NCI-H1436 (cell line): ENCODE data around the gene DISC1.

Source experiments
- DNase-seq: peaks from one replicate; lab custom pipeline; 2025; lab: John Stamatoyannopoulos, UW

The DISC1 gene

DNA sequence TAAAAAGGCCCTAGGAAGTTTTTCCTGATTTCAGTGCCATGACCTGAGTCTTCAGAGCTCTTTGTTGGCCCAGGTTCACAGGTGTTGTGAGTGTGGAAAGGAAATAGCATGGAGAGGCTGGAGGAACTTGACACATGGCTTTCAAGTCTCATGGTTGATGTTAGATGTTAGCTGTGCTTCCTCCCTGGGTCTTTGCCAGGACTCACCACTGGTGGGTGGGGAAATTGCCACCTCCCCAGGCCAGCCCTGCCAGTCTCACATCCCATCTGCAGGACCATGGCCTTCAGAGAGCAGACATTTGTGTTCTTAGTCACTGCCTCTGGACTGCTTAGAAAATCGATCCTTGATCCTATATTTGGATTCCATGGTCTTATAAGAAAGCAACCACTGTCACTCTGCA lies 383.2 kb downstream of the DISC1 start:
- DNase-seq, result no peak

- DNase-seq, result no peak
These were observed 385.4 kb downstream of the DISC1 start for GRCh38 chr1:232011961-232012360.

DNA sequence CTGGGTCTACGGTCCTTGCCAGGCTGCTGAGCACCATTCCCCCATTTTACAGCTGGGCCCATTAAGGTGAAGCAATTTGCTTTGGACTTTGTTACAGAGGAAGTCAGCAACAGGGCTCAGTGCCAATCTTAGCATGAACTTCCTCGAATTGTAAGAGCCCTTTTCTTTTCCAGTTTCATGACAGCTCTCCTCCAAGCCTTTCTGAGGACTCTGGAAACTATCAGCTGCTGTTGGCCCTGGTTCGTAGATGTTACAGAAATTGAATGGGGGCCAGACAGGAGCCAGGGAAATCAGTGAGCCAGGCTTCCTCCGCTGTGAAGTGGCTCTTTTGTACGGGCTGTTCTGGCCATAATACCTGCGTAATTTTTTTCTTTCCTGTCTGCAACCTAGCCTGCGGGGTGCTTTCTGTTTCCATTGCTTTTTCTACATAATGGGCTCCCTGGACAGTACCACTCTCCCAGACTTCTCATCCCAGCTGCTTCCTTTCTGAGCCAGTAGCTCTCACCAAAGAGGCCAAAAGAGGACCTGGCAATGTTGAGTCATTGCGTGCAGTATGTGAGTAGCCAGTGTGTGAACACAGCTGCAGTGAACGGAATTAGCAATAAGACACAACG lies 386.3 kb downstream of the DISC1 start:
- peak; percentile 43 for DNase-seq

DNA sequence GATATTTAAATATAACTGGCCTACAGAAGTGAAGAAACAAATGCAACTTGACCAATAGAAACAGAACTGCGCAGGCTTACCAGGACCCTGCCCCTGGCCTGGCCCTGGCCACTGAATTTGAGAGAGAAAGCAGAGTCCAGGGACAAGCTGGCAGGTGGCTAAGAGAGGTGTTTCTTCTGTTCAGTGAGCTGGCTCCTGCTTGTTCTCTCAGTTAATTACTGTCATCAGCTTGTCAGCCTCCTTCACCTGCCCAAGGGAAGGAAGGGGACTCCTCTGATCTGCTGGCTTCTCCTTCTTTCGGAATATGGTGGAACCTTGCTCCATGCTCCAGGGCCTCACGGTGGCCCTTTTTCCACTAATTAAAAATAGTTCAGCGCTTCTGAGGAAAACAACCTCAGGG lies 388.4 kb downstream of the DISC1 start:
- DNase-seq, result peak; percentile 26

DNA sequence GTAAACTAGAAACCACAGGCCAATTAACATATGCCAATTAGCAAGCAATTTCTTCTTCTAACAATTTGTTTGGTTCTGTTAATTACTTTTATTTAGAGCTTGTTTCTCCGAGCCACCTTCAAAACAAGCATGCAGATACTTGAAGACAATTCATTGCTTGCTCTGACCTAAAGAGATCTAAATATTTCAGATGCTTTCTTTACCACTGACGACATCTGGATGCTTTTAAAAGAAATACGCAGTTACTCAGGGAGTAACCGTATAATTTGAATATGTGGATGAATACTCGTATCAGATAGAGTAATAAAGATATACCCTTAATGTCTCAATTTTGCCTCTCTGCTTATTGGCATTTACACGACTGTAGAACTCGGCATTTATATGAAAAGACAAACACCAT lies 390.0 kb downstream of the DISC1 start:
- no peak for DNase-seq

- no peak for DNase-seq
These were observed 390.5 kb downstream of the DISC1 start for GRCh38 chr1:232017057-232017456.

DNA sequence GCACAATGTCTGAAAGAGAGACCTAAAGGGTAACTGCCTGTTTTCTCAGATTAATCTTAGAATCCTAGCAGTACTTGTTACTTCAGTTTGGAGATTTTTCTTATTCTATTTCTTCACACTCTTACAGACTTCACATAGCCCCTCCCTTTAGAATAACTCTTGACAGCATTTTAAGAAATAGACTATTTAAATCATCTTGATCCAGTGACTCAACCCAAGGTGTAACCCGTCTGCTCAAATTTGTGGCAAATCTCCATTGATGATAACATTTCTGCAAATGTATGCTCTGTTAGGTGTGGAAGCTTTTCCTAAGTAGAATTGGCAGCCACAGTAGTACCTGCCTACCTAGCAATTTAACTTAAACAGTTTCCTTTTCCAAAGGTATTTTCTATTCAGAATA lies 391.2 kb downstream of the DISC1 start:
- no peak for DNase-seq

GRCh38 chr1:232018231-232019025 lies 391.8 kb downstream of the DISC1 start:
- DNase-seq, result no peak

DNA sequence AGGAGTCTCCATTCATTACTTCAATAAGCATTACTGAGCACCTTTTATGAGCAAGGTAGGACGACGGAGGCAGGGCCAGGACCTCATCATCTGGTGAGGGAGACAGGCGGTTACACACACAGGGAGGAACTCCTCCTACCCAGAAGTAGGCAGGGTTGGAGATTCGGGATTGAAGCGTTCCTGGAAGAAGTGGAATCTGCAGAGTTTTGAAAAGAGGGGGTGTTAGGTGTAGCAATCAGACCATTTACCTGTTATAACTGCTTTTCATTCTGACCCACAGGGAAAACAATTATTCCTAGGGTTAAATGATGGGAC lies 392.4 kb downstream of the DISC1 start:
- no peak for DNase-seq

DNA sequence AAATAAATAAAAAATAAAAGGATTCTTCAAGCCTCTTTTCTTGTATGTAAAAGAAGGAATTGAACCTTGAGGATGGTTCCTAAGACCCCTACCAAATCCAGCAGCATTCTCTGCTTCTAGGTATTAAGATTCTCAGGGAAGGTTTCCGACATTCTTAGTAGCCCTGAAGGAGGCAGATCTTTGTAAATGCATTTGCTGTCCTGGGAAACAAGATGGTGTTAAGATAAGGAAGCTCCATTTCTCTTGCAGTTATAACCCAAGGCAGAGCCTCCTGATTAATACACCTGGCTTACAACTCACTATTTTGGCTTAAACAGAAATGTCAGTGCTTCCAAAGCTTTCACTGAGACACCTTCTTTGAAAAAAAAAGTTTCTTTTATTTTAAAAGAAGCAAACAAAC lies 393.8 kb downstream of the DISC1 start:
- DNase-seq, result no peak

DNA sequence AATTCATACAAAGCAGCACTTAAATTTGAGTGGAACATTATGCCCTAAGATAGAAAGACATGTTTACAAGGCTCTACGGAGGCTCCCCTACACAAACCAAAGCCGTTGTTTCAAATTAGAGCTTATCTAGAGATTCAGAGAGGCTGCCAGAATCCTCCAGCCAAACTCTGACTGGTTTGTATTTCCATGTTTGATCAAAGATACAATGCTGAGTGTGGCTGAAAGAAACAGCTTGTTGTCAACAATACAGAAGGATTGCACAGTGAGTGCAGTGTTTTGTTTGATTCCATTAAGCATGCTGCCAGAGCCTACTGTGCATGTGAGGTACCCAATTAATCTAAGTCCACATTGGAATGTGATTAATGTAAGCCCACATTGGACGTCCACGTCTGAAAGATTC lies 402.7 kb downstream of the DISC1 start:
- DNase-seq, result no peak

DNA sequence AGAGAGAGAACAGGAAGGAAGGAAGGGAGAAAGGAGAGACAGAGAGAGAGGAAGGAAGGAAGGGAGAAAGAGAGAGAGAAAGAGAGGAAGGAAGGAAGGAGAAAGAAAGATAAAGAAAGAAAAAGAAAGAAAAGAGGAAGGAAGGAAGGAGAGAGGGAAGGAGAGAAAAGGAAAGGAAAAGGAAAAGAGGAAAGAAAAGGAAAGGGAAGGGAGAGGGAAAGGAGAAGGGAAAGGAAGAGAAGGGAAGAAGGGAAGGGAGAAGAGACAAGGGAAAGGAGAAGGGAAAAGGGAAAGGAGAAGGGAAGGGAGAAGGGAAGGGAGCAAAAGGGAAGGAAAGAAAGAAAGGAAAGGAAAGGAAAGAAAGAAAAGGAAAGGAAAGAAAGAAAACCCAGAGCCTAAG lies 404.6 kb downstream of the DISC1 start:
- DNase-seq, result no peak

- no peak for DNase-seq
These were observed 406.7 kb downstream of the DISC1 start for GRCh38 chr1:232033285-232033684.

GRCh38 chr1:232034556-232034955 lies 408.0 kb downstream of the DISC1 start:
- no peak for DNase-seq

DNA sequence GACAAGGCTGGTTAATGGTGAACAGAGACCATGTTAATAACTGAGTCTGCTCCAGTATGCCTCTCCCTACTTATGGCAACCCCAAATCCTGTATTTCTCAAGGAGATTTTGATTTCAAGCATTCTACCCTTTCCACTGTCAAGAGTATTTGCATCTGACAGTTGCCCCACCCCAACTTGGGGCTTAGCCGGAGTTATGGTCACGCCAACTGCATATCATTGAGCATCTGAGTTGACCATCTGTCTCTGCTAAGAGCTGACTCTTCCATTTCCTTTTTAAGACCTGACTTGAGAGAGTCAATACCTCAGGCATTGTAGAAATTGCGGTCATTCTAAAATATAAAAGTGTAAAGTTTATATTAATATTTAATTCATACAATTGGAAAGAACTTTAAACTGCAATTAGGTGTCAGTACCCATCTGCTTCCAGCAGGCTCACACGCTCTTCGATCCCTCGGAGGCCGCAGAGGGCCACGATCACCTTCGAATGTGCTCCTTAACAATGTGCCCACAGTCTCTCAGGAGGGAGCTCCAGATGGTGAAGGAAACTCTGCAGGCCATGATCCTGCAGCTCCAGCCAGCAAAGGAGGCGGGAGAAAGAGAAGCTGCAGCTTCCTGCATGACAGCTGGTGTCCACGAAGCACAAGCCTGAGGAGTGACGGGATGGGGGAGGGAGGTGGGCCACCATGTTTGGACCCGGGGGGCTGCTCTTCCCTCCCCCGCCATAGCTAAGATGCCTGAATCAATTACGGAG lies 409.8 kb downstream of the DISC1 start:
- DNase-seq, result no peak

- no peak for DNase-seq
These were observed 411.3 kb downstream of the DISC1 start for GRCh38 chr1:232037774-232038388.

GRCh38 chr1:232038706-232039677 lies 412.4 kb downstream of the DISC1 start:
- DNase-seq, result no peak

DNA sequence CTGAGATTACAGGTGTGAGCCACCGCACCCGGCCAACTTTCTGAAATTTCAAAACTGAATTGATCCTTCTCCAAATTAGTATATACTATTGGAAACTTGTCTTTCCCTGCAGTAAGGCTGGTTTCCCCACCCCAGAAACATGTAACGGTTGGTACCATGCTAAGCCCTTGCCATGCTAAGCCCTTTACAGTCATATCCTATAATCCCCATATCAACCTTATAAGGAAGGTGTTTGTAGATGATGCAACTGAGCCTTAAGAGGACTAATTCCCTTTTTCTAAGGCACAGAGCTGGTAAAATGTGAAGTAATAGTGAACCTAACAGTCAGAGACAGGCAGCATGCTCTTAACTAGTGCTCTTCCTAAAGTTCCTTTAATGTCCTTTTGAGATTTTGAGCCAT lies 413.7 kb downstream of the DISC1 start:
- DNase-seq, result no peak

DNA sequence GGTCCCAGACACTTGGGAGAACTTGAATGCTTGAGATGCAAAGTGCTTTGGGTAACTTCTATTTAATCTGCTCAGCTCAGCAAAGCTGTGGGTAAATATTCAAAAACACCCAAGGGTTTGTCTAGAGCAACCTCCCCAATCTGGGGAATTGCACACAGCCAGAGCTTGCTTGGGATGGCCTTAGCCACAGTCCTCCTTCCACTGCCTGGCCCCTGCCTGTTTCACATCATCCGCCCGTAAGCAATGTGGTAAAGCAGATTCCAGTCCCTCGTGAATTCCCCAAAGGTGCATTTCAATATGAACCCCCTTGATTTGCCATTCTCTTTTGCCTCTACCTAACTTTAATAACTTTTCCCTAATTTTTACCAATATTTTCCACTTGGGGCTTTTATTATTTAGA lies 418.1 kb downstream of the DISC1 start:
- DNase-seq, result no peak

GRCh38 chr1:232045139-232045994 lies 418.8 kb downstream of the DISC1 start:
- DNase-seq, result no peak
